GM15510 (cell line): ENCODE data around the gene MAP1LC3B2.

ENCODE experiments used
- POLR2A ChIP-seq: IDR thresholded peaks from 3 replicates; pipeline ENCODE4 v1.6.1; 2011; ENCODE audit warnings: borderline replicate concordance; ENCODE audit not compliant: insufficient read length; ENCODE audit errors: extremely low read depth

Gene MAP1LC3B2

GRCh38 chr12:116559162-116559935, at the start of gene MAP1LC3B2:
TSS of gene MAP1LC3B2 (plus strand) at chr12:116559381. CDS start at chr12:116575943, 16,562 bp downstream.
- TF ChIP-seq POLR2A = no peak

GRCh38 chr12:116513944-116514343, 45.2 kb upstream of the MAP1LC3B2 start:
- TF ChIP-seq POLR2A = no peak

- TF ChIP-seq POLR2A = no peak
These were observed 43.5 kb upstream of the MAP1LC3B2 start for GRCh38 chr12:116515684-116516083.

GRCh38 chr12:116516657-116517056, 42.5 kb upstream of the MAP1LC3B2 start:
- TF ChIP-seq POLR2A = no peak

- TF ChIP-seq POLR2A = no peak
These were observed 41.6 kb upstream of the MAP1LC3B2 start for GRCh38 chr12:116517431-116518045.

- TF ChIP-seq POLR2A = no peak
These were observed 38.9 kb upstream of the MAP1LC3B2 start for GRCh38 chr12:116520225-116520760.

- TF ChIP-seq POLR2A = no peak
These were observed 38.2 kb upstream of the MAP1LC3B2 start for GRCh38 chr12:116520801-116521471.

- TF ChIP-seq POLR2A = no peak
These were observed 34.9 kb upstream of the MAP1LC3B2 start for GRCh38 chr12:116524311-116524710.

GRCh38 chr12:116524964-116525379, 34.2 kb upstream of the MAP1LC3B2 start:
- no peak for TF ChIP-seq POLR2A

- TF ChIP-seq POLR2A = no peak
These were observed 33.7 kb upstream of the MAP1LC3B2 start for GRCh38 chr12:116525418-116526001.

- TF ChIP-seq POLR2A = no peak
These were observed 31.1 kb upstream of the MAP1LC3B2 start for GRCh38 chr12:116528065-116528464.

GRCh38 chr12:116528498-116528897, 30.7 kb upstream of the MAP1LC3B2 start:
- TF ChIP-seq POLR2A = no peak

- TF ChIP-seq POLR2A = no peak
These were observed 30.1 kb upstream of the MAP1LC3B2 start for GRCh38 chr12:116529048-116529447.

- TF ChIP-seq POLR2A = no peak
These were observed 29.5 kb upstream of the MAP1LC3B2 start for GRCh38 chr12:116529686-116530085.

GRCh38 chr12:116532428-116532827, 26.8 kb upstream of the MAP1LC3B2 start:
- no peak for TF ChIP-seq POLR2A

GRCh38 chr12:116532986-116533342, 26.2 kb upstream of the MAP1LC3B2 start:
- no peak for TF ChIP-seq POLR2A
